ENCODE data around the gene RCC1. TPM values are rescaled to one million over a fixed set of nuclear protein-coding genes. Genes with fewer than 3 reads are reported as not detected.

The RCC1 gene
- total and polyA plus RNA-seq, 2 experiments from 2014 or later = 36.9 to 97.4 TPM

- TF ChIP-seq POLR2AphosphoS5 (IDR thresholded peaks at IDR 0.05; ENCODE audit: low read depth) (no peak), ZNF114 (CRISPR knock-in tag; IDR thresholded peaks at IDR 0.05) (no peak), NANOG (IDR thresholded peaks at IDR 0.05; ENCODE audit: borderline replicate concordance) (no peak), CTCF (conservative IDR thresholded peaks at IDR 0.05; ENCODE audit: low read depth in 2 of 2) (no peak), EZH2phosphoT487 (IDR thresholded peaks at IDR 0.05; ENCODE audit: unreplicated experiment) (no peak), STAT1 (IDR thresholded peaks at IDR 0.05; ENCODE audit: unreplicated experiment) (no peak), EZH2 (IDR thresholded peaks at IDR 0.05; ENCODE audit: low read depth, unreplicated experiment) (no peak)
Observed at GRCh38 chr1:28578696-28579218, 72.9 kb downstream of the RCC1 start (continued).

- H3K27me3 Mint-ChIP-seq (ENCODE audit: insufficient read depth, low read depth, poor library complexity) = peaks cover 20% of the 10 kb centered on the region
- peaks cover 39% of the 10 kb centered on the region for H3K36me3 ChIP-seq (ENCODE audit: insufficient read depth)
- peak overlapping the region; percentile 100 for H3K4me3 ChIP-seq
- H3K36me3 Mint-ChIP-seq (ENCODE audit: low read depth) = peaks cover 60% of the 10 kb centered on the region
- peaks cover 34% of the 10 kb centered on the region for H4K20me1 ChIP-seq (replicated peaks; ENCODE audit: insufficient read depth)
- peaks cover 35% of the 10 kb centered on the region for H3K79me2 ChIP-seq (replicated peaks; ENCODE audit: insufficient read depth)
- DNase-seq (ENCODE audit: low spot score) = no peak
- peak overlapping the region; percentile 98 for H3K4me3 Mint-ChIP-seq
- peaks cover 4% of the 10 kb centered on the region; the same call in 1 of the 2 replicates for H3K27me3 ChIP-seq (ENCODE audit: insufficient read depth)
- no peaks in the 10 kb centered on the region for H3K9me3 Mint-ChIP-seq
- peaks cover 59% of the 10 kb centered on the region for H3F3A ChIP-seq (replicated peaks; ENCODE audit: low read depth)
- peak overlapping the region; percentile 92 for H3K27ac ChIP-seq (ENCODE audit: low read depth)
- peaks cover 19% of the 10 kb centered on the region for H3K4me1 ChIP-seq (ENCODE audit: insufficient read depth)
- H3K27ac Mint-ChIP-seq = peak overlapping the region; percentile 76
- H3K4me2 ChIP-seq = peak overlapping the region; percentile 100
- H3K9me2 ChIP-seq (ENCODE audit: insufficient read depth) = no peaks in the 10 kb centered on the region
- ATAC-seq = no peak
- H2AFZ ChIP-seq = no peak overlapping the region
- H3K4me1 Mint-ChIP-seq = peaks cover 18% of the 10 kb centered on the region
- TF ChIP-seq STAT1 (IDR thresholded peaks at IDR 0.05; ENCODE audit: unreplicated experiment) (no peak), ZNF331 (CRISPR knock-in tag; IDR thresholded peaks at IDR 0.05; ENCODE audit: low read depth) (no peak), POLR2AphosphoS5 (IDR thresholded peaks at IDR 0.05; ENCODE audit: low read depth) (no peak), NANOG (IDR thresholded peaks at IDR 0.05; ENCODE audit: borderline replicate concordance) (no peak), JUNB (IDR thresholded peaks at IDR 0.05; ENCODE audit: unreplicated experiment) (no peak), ZNF114 (CRISPR knock-in tag; IDR thresholded peaks at IDR 0.05) (no peak), ZNF462 (CRISPR knock-in tag; IDR thresholded peaks at IDR 0.05) (no peak), EZH2phosphoT487 (IDR thresholded peaks at IDR 0.05; ENCODE audit: unreplicated experiment) (no peak), ETS1 (IDR thresholded peaks at IDR 0.05) (no peak), EZH2 (IDR thresholded peaks at IDR 0.05; ENCODE audit: low read depth, unreplicated experiment) (no peak), REST (IDR thresholded peaks at IDR 0.05; ENCODE audit: unreplicated experiment) (no peak)
Observed at GRCh38 chr1:28579401-28579800, 73.6 kb downstream of the RCC1 start.

Data from GM23338 (cell line).